Loucy (cell line): ENCODE results near the gene ABCA1.

ENCODE experiments used
- H2AFZ ChIP-seq: fragments of 200-600 bp; sonication (generic); 2 replicates; pipeline ENCODE4 v1.6.0; 2016; ENCODE audit warnings: antibody characterized with exemption, mild to moderate bottlenecking, low read length, moderate library complexity
- H3F3A ChIP-seq: fragments of 200-600 bp; 2 replicates; pipeline ENCODE4 v1.6.0; 2016; ENCODE audit warnings: antibody characterized with exemption, low read depth, mild to moderate bottlenecking
- H3K27me3 ChIP-seq: fragments of 200-600 bp; sonication (generic); 2 replicates; pipeline ENCODE4 v1.6.1; 2014; ENCODE audit warnings: low read length, mild to moderate bottlenecking; ENCODE audit not compliant: insufficient read depth, poor library complexity, severe bottlenecking
- H3K36me3 ChIP-seq: fragments of 200-600 bp; sonication (generic); 2 replicates; pipeline ENCODE4 v1.6.1; 2016; ENCODE audit warnings: low read length; ENCODE audit not compliant: insufficient read depth
- H3K4me1 ChIP-seq: fragments of 200-600 bp; sonication (generic); 2 replicates; pipeline ENCODE4 v1.5.1; 2014; ENCODE audit warnings: low read length, mild to moderate bottlenecking; ENCODE audit not compliant: insufficient read depth, poor library complexity, severe bottlenecking
- H3K4me2 ChIP-seq: fragments of 200-600 bp; sonication (generic); 2 replicates; pipeline ENCODE4 v1.6.0; 2014; ENCODE audit warnings: antibody characterized with exemption, low read length, low read depth, mild to moderate bottlenecking; ENCODE audit not compliant: poor library complexity, severe bottlenecking
- H3K4me3 ChIP-seq: fragments of 200-600 bp; sonication (generic); 2 replicates; pipeline ENCODE4 v1.5.1; 2014; ENCODE audit warnings: low read length, mild to moderate bottlenecking, mixed read lengths; ENCODE audit not compliant: poor library complexity, severe bottlenecking
- H3K79me2 ChIP-seq: fragments of 200-600 bp; sonication (generic); 2 replicates; pipeline ENCODE4 v1.6.1; 2014; ENCODE audit warnings: low read length; ENCODE audit not compliant: insufficient read depth
- H3K9ac ChIP-seq: fragments of 200-600 bp; sonication (generic); 2 replicates; pipeline ENCODE4 v1.6.0; 2014; ENCODE audit warnings: mild to moderate bottlenecking, low read depth, low read length, moderate library complexity; ENCODE audit not compliant: poor library complexity, severe bottlenecking
- H3K9me2 ChIP-seq: fragments of 200-600 bp; sonication (generic); replicated peaks from 2 replicates; pipeline ENCODE4 v1.6.1; 2016; ENCODE audit warnings: low read depth, low read length, mixed read lengths
- H3K9me3 ChIP-seq: fragments of 200-600 bp; sonication (generic); 2 replicates; pipeline ENCODE4 v1.6.1; 2014; ENCODE audit warnings: mild to moderate bottlenecking, antibody characterized with exemption, low read length, low read depth; ENCODE audit not compliant: insufficient read depth
- H4K20me1 ChIP-seq: fragments of 200-600 bp; sonication (generic); 2 replicates; pipeline ENCODE4 v1.6.0; 2014; ENCODE audit warnings: antibody characterized with exemption, low read length, mild to moderate bottlenecking; ENCODE audit not compliant: insufficient read depth, poor library complexity, severe bottlenecking
- CTCF ChIP-seq: fragments of 200-600 bp; sonication (generic); conservative IDR thresholded peaks from 2 replicates; pipeline ENCODE4 v1.5.1; 2014; ENCODE audit warnings: mild to moderate bottlenecking, antibody characterized with exemption, low read length
- EZH2phosphoT487 ChIP-seq: fragments of 200-600 bp; IDR thresholded peaks from 2 replicates; pipeline ENCODE4 v1.6.1; 2018; ENCODE audit warnings: antibody characterized with exemption, mild to moderate bottlenecking, moderate library complexity, borderline replicate concordance

ABCA1 gene

GRCh38 chr9:104798209-104798995, 129.6 kb downstream of the ABCA1 start:
- H3K9me2 ChIP-seq: no peaks in the 10 kb centered on the region
- no peaks in the 10 kb centered on the region for H3K27me3 ChIP-seq
- H3F3A ChIP-seq: no peaks in the 10 kb centered on the region
- H3K79me2 ChIP-seq: no peaks in the 10 kb centered on the region
- H2AFZ ChIP-seq: no peak overlapping the region
- no peak overlapping the region for H3K9ac ChIP-seq
- H3K4me3 ChIP-seq: no peak overlapping the region
- TF ChIP-seq EZH2phosphoT487 (no peak), CTCF (no peak)
- no peak overlapping the region for H3K4me2 ChIP-seq
- H3K4me1 ChIP-seq: no peaks in the 10 kb centered on the region
- H4K20me1 ChIP-seq: no peaks in the 10 kb centered on the region
- no peaks in the 10 kb centered on the region for H3K9me3 ChIP-seq
- H3K36me3 ChIP-seq: no peaks in the 10 kb centered on the region; the same call in 1 of the 2 replicates

GRCh38 chr9:104795857-104796256, 132.1 kb downstream of the ABCA1 start:
- Histone ChIP-seq H3K9me3 (no peaks in the 10 kb centered on the region), H3F3A (no peaks in the 10 kb centered on the region), H3K36me3 (no peaks in the 10 kb centered on the region; the same call in 1 of the 2 replicates), H3K79me2 (no peaks in the 10 kb centered on the region), H3K4me3 (no peak overlapping the region), H3K4me2 (no peak overlapping the region), H3K27me3 (no peaks in the 10 kb centered on the region), H3K9ac (no peak overlapping the region), H3K9me2 (no peaks in the 10 kb centered on the region), H4K20me1 (no peaks in the 10 kb centered on the region), H3K4me1 (no peaks in the 10 kb centered on the region), H2AFZ (no peak overlapping the region)
- TF ChIP-seq CTCF (no peak), EZH2phosphoT487 (no peak)

- H3K9me3 ChIP-seq: no peaks in the 10 kb centered on the region
- no peaks in the 10 kb centered on the region for H3F3A ChIP-seq
- no peaks in the 10 kb centered on the region for H3K4me1 ChIP-seq
- no peaks in the 10 kb centered on the region for H4K20me1 ChIP-seq
- no peak overlapping the region for H2AFZ ChIP-seq
- no peak for TF ChIP-seq CTCF
- no peak for TF ChIP-seq EZH2phosphoT487
- H3K4me2 ChIP-seq: no peak overlapping the region
- no peaks in the 10 kb centered on the region for H3K79me2 ChIP-seq
- H3K36me3 ChIP-seq: no peaks in the 10 kb centered on the region; the same call in 1 of the 2 replicates
- no peak overlapping the region for H3K9ac ChIP-seq
- no peaks in the 10 kb centered on the region for H3K9me2 ChIP-seq
- no peak overlapping the region for H3K4me3 ChIP-seq
- H3K27me3 ChIP-seq: no peaks in the 10 kb centered on the region
These were observed 132.9 kb downstream of the ABCA1 start for GRCh38 chr9:104795082-104795481.
